ENCODE measurements around the gene SLC2A13.

- TF ChIP-seq CTCF (IDR thresholded peaks at IDR 0.05; ENCODE audit: low read depth, low read length, missing input control) (no peak), YY1 (IDR thresholded peaks at IDR 0.05) (no peak), REST (IDR thresholded peaks at IDR 0.05) (no peak), RAD21 (IDR thresholded peaks at IDR 0.05) (no peak), FOXA1 (IDR thresholded peaks at IDR 0.05) (no peak), ZBTB33 (IDR thresholded peaks at IDR 0.05) (no peak), JUND (IDR thresholded peaks at IDR 0.05) (no peak), ATF3 (IDR thresholded peaks at IDR 0.05) (no peak), MAX (IDR thresholded peaks at IDR 0.05) (no peak), RXRA (IDR thresholded peaks at IDR 0.05) (no peak), TAF1 (conservative IDR thresholded peaks at IDR 0.05) (no peak), GABPA (IDR thresholded peaks at IDR 0.05 in 1 of 2, conservative IDR thresholded peaks at IDR 0.05 in 1 of 2) (no peak)
These were observed 19.4 kb downstream of the SLC2A13 start for GRCh38 chr12:40086471-40086870.
